HG03575 (cell line): ENCODE data around the gene P2RX5.

Experiments used
- ATAC-seq: cut with Tn5 transposase; IDR thresholded peaks from one replicate; pipeline ENCODE4 v1.9.1; 2021; ENCODE audit not compliant: unreplicated experiment, insufficient number of reproducible peaks, low FRiP score; ENCODE audit errors: extremely low read depth

Gene P2RX5

GRCh38 chr17:3636908-3637373 is 59.0 kb downstream of the P2RX5 start:
- no peak for ATAC-seq

DNA sequence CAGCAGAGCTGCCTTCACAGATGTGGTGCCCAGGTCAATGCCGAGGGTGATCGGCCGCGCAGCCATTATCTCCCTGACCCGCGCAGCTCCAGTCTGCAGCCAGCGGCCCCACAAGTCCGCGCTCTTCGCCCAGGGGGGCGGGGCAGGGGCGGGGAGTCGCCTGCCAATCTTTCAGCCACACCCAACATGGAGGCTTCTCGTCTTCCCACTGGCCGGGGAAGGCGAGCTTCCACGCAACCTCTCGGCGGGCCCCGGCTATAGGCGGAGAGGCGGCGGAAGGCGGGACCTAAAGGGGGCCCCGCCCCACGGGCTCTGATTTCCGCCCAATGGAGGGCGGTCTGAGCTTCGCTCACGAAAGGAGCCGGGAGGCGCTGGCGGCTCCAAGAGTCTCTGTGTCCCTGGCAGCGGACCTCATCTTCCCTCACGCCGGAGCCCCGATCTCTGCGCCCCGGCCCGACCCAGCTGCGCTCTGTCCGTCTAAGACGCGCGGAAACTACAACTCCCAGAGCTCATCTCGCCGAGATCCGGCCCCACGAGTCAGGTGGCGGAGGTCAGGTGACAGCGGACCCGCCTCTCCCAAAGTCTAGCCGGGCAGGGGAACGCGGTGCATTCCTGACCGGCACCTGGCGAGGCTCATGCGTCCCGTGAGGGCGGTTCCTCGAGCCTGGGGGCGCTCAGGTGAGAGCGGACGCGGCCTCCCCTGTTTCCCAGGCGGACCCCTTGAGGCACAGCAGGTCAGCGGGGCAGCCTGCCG is 59.6 kb downstream of the P2RX5 start, which contains the start of the genes CTNS and SHPK:
Gene CTNS (plus strand): TSS at position 607 of the 754 bp plus-strand sequence. CDS start 3,447 bp downstream, outside the sequence.
Gene SHPK (minus strand): TSS at position 97 of the 754 bp plus-strand sequence. CDS start 31 bp downstream, at position 66.
- peak; percentile 56 for ATAC-seq

DNA sequence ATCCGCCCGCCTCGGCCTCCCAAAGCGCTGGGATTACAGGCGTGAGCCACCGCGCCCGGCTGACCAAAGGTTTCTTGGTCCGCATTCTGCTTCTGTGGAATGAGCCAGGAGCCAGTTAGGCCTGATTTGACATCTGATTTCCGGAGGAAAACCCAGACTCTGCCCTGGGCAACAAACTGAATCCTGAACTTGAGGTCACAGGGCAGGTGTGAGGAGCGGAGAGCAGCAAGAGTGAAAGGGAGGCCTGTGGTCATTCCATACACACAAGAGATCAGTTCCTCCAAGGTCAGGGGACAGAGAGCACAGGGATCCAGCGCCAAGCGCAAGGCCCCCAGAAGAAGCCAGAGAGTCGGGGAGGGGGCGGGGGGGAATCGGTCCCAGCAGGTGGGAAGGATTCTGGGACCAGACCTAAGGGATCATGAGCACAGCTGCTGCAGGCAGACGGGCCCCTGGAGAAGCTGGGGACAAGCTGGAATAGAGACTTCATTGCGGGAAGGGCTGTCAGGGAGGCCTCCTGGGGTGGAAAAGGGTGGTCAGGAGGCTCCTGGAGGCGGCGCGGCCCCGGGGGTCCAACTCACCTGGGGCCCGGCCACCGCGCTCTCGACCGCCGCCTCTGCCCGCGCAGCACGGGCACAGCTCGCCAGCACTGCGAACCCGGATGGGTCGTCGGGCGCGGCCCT is 60.3 kb downstream of the P2RX5 start:
- peak; percentile 6 for ATAC-seq

DNA sequence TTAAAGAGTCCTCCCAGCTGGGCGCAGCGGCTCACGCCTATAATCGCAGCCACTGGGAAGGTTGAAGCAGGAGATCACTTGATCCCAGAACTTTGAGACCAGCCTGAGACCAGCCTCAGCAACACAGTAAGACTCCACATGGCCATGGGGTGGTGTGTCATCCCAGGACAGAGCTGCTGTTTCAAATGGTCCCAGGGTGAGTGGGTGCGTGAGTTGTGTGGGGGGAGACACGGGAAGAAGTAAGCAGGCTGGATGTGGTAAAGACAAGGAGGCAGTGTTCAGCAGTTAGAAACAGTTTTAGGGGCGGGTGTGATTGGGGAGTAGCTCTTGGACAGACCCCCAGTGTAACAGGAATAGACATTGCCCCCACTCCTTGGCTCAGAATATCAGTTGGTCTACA is 63.7 kb downstream of the P2RX5 start:
- no peak for ATAC-seq

GRCh38 chr17:3630781-3631180 is 65.2 kb downstream of the P2RX5 start:
- ATAC-seq = no peak

DNA sequence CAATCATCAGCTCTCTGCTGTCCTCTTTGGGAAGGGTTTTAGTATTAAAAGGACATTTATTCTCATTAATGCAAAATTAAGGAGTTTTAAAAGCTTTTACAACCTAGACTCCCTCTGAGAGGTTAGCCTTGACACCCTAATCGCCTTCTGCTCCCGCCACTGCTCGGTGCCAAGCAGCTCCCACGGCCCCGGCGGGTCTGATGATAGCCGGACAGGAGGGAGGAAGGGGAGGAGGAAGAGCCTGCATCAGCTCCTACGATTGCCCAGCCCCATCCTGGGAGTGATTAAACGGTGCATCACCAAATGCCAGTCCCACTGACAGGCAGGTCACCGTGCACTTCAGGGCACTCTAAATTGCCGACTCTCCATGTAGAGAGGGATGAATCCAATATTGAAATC is 68.2 kb downstream of the P2RX5 start:
- ATAC-seq = no peak

- no peak for ATAC-seq
These were observed 68.9 kb downstream of the P2RX5 start for GRCh38 chr17:3626831-3627768.
